Caco-2 (cell line): Measurements from ENCODE around the gene FBXO17. TPM values are rescaled to one million over a fixed set of nuclear protein-coding genes. Genes with fewer than 3 reads are reported as not detected.
"Not testable (repeated sequence)": the region's sequence is repeated elsewhere in the genome, so short reads cannot be mapped to it uniquely, and the experiment has no call there.

Experiments used
- BruUV-seq: library from RNA; stranded (reverse); fragments of 400-500 nt; replicated peaks from 2 replicates; lab custom pipeline; 2021; lab: Mats Ljungman, UMichigan
- CTCF ChIA-PET: fragments of 300-600 bp; sonication (Branson Sonifier 250); formaldehyde crosslinking; loops from one replicate; lab custom pipeline; 2022; ENCODE audit warnings: antibody characterized with exemption; lab: Charles Lee
- POLR2A ChIA-PET: fragments of 300-600 bp; sonication (Branson Sonifier 250); formaldehyde crosslinking; loops from one replicate; lab custom pipeline; 2022; ENCODE audit warnings: antibody characterized with exemption; lab: Charles Lee
- DNase-seq, 2 experiments: peaks; one replicate each; pipeline versions ENCODE4 v3.0.0 to v3.0.0-alpha.2; 2020 to 2022
- H3K27me3 ChIP-seq: replicated peaks from 2 replicates; pipeline ENCODE4 v1.6.0; 2011; ENCODE audit warnings: low read length; ENCODE audit not compliant: control insufficient read depth, insufficient read depth
- H3K36me3 ChIP-seq: 2 replicates; pipeline ENCODE4 v1.5.1; 2011; ENCODE audit warnings: low read length; ENCODE audit not compliant: control insufficient read depth, insufficient read depth
- H3K4me1 ChIP-seq: fragments of 250-450 bp; sonication (Bioruptor Pico); 2 replicates; pipeline ENCODE4 v1.5.1; 2020; ENCODE audit warnings: mild to moderate bottlenecking
- H3K4me3 ChIP-seq: 2 replicates; pipeline ENCODE4 v1.5.1; 2011; ENCODE audit warnings: low read depth, mild to moderate bottlenecking, control low read depth, low read length
- H3K9me3 ChIP-seq: fragments of 250-450 bp; sonication (Bioruptor Pico); 2 replicates; pipeline ENCODE4 v1.5.1; 2020; ENCODE audit warnings: mild to moderate bottlenecking, moderate library complexity
- H3K27ac Mint-ChIP-seq: one replicate; pipeline ENCODE4 v1.8.0; 2022; ENCODE audit warnings: mixed read lengths; ENCODE audit not compliant: unreplicated experiment
- H3K27me3 Mint-ChIP-seq: one replicate; pipeline ENCODE4 v1.8.0; 2022; ENCODE audit warnings: mixed read lengths; ENCODE audit not compliant: insufficient read depth, unreplicated experiment
- H3K36me3 Mint-ChIP-seq: one replicate; pipeline ENCODE4 v1.8.0; 2022; ENCODE audit warnings: mild to moderate bottlenecking, mixed read lengths; ENCODE audit not compliant: insufficient read depth, unreplicated experiment
- H3K4me1 Mint-ChIP-seq: one replicate; pipeline ENCODE4 v1.8.0; 2022; ENCODE audit warnings: low read depth, mixed read lengths; ENCODE audit not compliant: unreplicated experiment
- H3K4me3 Mint-ChIP-seq: one replicate; pipeline ENCODE4 v1.8.0; 2022; ENCODE audit warnings: mild to moderate bottlenecking, moderate library complexity, mixed read lengths; ENCODE audit not compliant: unreplicated experiment
- H3K9me3 Mint-ChIP-seq: one replicate; pipeline ENCODE4 v1.8.0; 2022; ENCODE audit warnings: mixed read lengths; ENCODE audit not compliant: unreplicated experiment
- CTCF ChIP-seq, 2 experiments: fragments of 200-600 bp in 1 of 2; IDR thresholded peaks; 1 replicate in 1 of 2; 2 replicates in 1 of 2; pipeline versions ENCODE4 v1.5.1 to v1.8.0; 2011 to 2022; ENCODE audit warnings: antibody characterized with exemption in 1 of 2, control low read depth in 1 of 2, inconsistent platforms in 1 of 2, low read depth in 1 of 2, low read length in 1 of 2, mild to moderate bottlenecking in 1 of 2, moderate library complexity in 1 of 2; ENCODE audit not compliant: insufficient read depth in 1 of 2, severe bottlenecking in 1 of 2, unreplicated experiment in 1 of 2
- intact Hi-C: fragments of 100-400 bp; cut with micrococcal nuclease; formaldehyde crosslinking; loops from one replicate; pipeline ENCODE4 v1.10.0; 2022; ENCODE audit not compliant: unreplicated experiment
- total RNA-seq: library from RNA; stranded (reverse); gene quantifications from 2 replicates; pipeline ENCODE4 v1.2.3, GENCODE V29; 2022

The FBXO17 gene
- total RNA-seq, 1 experiment from 2014 or later: 42.8 TPM

DNA sequence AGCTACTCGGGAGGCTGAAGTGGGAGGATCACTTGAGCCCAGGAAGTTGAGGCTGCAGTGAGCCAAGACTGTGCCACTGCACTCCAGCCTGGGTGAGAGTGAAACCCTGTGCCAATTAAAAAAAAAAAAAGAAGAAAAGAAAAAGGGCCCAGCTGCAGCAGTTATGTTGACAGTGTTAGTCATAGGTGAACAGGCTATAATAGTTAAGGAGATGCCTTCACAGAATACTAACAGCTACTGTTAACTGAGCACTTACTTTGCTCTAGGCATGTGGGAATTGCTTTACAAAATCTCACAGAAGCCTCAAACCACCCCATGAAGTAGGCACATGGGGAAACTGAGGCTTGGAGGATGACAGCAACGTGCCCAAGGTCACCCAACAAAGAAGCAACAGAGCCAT is 3.9 kb downstream of the FBXO17 start:
- Mint-ChIP-seq H3K4me1 (no peaks in the 10 kb centered on the region), H3K36me3 (peaks cover 35% of the 10 kb centered on the region), H3K4me3 (no peak overlapping the region), H3K27me3 (no peaks in the 10 kb centered on the region), H3K27ac (no peak overlapping the region), H3K9me3 (no peaks in the 10 kb centered on the region)
- Histone ChIP-seq H3K36me3 (no peaks in the 10 kb centered on the region; the same call in 1 of the 2 replicates), H3K9me3 (no peaks in the 10 kb centered on the region), H3K27me3 (no peaks in the 10 kb centered on the region), H3K4me1 (peaks cover 8% of the 10 kb centered on the region), H3K4me3 (no peak overlapping the region)
- no peak for DNase-seq
- CTCF ChIA-PET: interaction anchor here (0.6 kb wide), 1 partner anchor 40 kb away, joined by 9 read pairs; no protein-coding TSS in a partner anchor
- POLR2A ChIA-PET: no interaction called here
- intact Hi-C loops: no loop called here
- BruUV-seq: no TSS peak
- no peak for TF ChIP-seq CTCF (IDR thresholded peaks at IDR 0.05; ENCODE audit: insufficient read depth in 1 of 2, low read depth in 1 of 2, low read length in 1 of 2, severe bottlenecking in 1 of 2, unreplicated experiment in 1 of 2)

DNA sequence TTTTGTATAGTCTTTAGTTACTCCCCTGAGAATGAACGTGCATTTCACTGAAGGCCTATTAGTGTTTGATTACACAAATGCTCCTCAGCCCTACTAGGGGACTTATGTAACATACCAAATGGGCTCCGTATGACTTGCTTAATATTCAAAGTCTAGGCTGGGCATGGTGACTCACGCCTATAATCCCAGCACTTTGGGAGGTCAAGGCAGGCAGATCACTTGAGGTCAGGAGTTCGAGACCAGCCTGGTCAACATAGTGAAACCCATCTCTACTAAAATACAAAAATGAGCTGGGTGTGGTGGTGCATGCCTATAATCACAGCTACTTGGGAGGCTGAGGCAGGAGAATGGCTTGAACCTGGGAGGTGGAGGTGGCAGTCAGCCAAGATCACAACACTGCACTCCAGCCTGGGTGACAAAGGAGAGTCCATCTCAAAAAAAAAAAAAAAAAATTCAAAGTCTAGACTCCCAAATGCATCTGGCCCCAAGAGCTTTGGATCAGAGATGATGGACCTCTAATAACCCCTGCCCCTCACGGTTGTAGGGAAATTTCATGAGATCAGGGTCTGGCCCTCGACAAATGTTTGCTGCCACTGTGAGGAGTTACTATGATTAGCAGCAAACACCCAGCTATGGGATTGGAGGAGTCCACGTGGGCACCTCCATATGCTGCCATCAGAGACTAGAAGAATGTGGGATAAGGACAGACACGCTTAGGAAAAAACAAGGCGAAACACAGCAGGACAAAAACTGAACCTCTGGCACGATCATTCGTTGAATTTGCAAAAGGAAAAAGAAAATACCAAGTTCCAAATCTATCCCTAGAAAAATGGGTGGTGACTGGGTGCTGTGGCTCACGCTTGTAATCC is 4.6 kb downstream of the FBXO17 start:
- POLR2A ChIA-PET: interaction anchor here (0.6 kb wide), 2 partner anchors 60 to 440 kb away, joined by 4 read pairs; no protein-coding TSS in a partner anchor

GRCh38 chr19:38966149-38966548 is 9.4 kb downstream of the FBXO17 start:
- H3K36me3 ChIP-seq, POLR2A ChIA-PET, intact Hi-C loops, H3K4me1 ChIP-seq, H3K4me3 Mint-ChIP-seq, BruUV-seq, H3K27me3 ChIP-seq, H3K27me3 Mint-ChIP-seq, H3K9me3 Mint-ChIP-seq, H3K4me3 ChIP-seq, H3K27ac Mint-ChIP-seq, H3K9me3 ChIP-seq, DNase-seq: not testable (repeated sequence)
- peaks cover 11% of the 10 kb centered on the region for H3K4me1 Mint-ChIP-seq
- CTCF ChIA-PET: interaction anchor here (0.7 to 1.6 kb wide), 2 partner anchors 10 to 202 kb away, joined by 3 to 5 read pairs; no protein-coding TSS in a partner anchor
- H3K36me3 Mint-ChIP-seq: peaks cover 20% of the 10 kb centered on the region

More for the DNA sequence above, 4.6 kb downstream of the FBXO17 start:
- Mint-ChIP-seq H3K4me3 (no peak overlapping the region), H3K36me3 (peaks cover 27% of the 10 kb centered on the region), H3K4me1 (no peaks in the 10 kb centered on the region), H3K27me3 (no peaks in the 10 kb centered on the region), H3K9me3 (no peaks in the 10 kb centered on the region), H3K27ac (no peak overlapping the region)
- intact Hi-C loops: no loop called here
- H3K4me3 ChIP-seq: no peak overlapping the region
- BruUV-seq: no TSS peak
- H3K4me1 ChIP-seq: 0 out of 2 replicates have a peak, but pooled peaks cover 5% of the 10 kb centered on the region
- no peak for TF ChIP-seq CTCF (IDR thresholded peaks at IDR 0.05; ENCODE audit: insufficient read depth in 1 of 2, low read depth in 1 of 2, low read length in 1 of 2, severe bottlenecking in 1 of 2, unreplicated experiment in 1 of 2)
- no peak for DNase-seq
- CTCF ChIA-PET: interaction anchor here (0.6 kb wide), 2 partner anchors 38 to 40 kb away, joined by 7 to 9 read pairs; no protein-coding TSS in a partner anchor
- no peaks in the 10 kb centered on the region for H3K9me3 ChIP-seq
- no peaks in the 10 kb centered on the region; the same call in 1 of the 2 replicates for H3K36me3 ChIP-seq
- H3K27me3 ChIP-seq: no peaks in the 10 kb centered on the region
